IPS-15b (cell line): ENCODE measurements around the gene TPSAB1.
"Not testable (repeated sequence)": the region's sequence is repeated elsewhere in the genome, so short reads cannot be mapped to it uniquely, and the experiment has no call there.

Experiments used
- H3K27me3 ChIP-seq: one replicate; pipeline ENCODE4 v1.6.1; 2013; ENCODE audit warnings: low read length; ENCODE audit not compliant: control insufficient read depth, insufficient read depth
- H3K36me3 ChIP-seq: one replicate; pipeline ENCODE4 v1.6.1; 2013; ENCODE audit warnings: low read length; ENCODE audit not compliant: control insufficient read depth, insufficient read depth
- H3K4me1 ChIP-seq: one replicate; pipeline ENCODE4 v1.6.1; 2013; ENCODE audit warnings: mild to moderate bottlenecking, low read length; ENCODE audit not compliant: control insufficient read depth, insufficient read depth
- H3K4me3 ChIP-seq: one replicate; pipeline ENCODE4 v1.5.1; 2013; ENCODE audit warnings: low read depth, low read length
- H3K9ac ChIP-seq: one replicate; pipeline ENCODE4 v1.6.1; 2013; ENCODE audit warnings: low read depth, mild to moderate bottlenecking, low read length
- H3K9me3 ChIP-seq: one replicate; pipeline ENCODE4 v1.6.1; 2013; ENCODE audit warnings: mild to moderate bottlenecking, low read length; ENCODE audit not compliant: control insufficient read depth, insufficient read depth

The TPSAB1 gene

GRCh38 chr16:1243907-1244850 is 3.7 kb downstream of the TPSAB1 start:
- H3K27me3 ChIP-seq: peaks cover 16% of the 10 kb centered on the region
- H3K36me3 ChIP-seq, H3K9ac ChIP-seq, H3K4me1 ChIP-seq, H3K9me3 ChIP-seq, H3K4me3 ChIP-seq: not testable (repeated sequence)

- no peaks in the 10 kb centered on the region for H3K9me3 ChIP-seq
- no peak overlapping the region for H3K9ac ChIP-seq
- no peaks in the 10 kb centered on the region for H3K4me1 ChIP-seq
- H3K27me3 ChIP-seq: peaks cover 16% of the 10 kb centered on the region
- no peaks in the 10 kb centered on the region for H3K36me3 ChIP-seq
- H3K4me3 ChIP-seq: no peak overlapping the region
These were observed 4.4 kb downstream of the TPSAB1 start for GRCh38 chr16:1244881-1245280.

- Histone ChIP-seq H3K9ac (no peak overlapping the region), H3K4me3 (no peak overlapping the region), H3K27me3 (peaks cover 16% of the 10 kb centered on the region), H3K36me3 (no peaks in the 10 kb centered on the region), H3K4me1 (no peaks in the 10 kb centered on the region), H3K9me3 (no peaks in the 10 kb centered on the region)
These were observed 5.0 kb downstream of the TPSAB1 start for GRCh38 chr16:1245452-1246020.

- H3K27me3 ChIP-seq: peaks cover 18% of the 10 kb centered on the region
- H3K4me3 ChIP-seq, H3K9ac ChIP-seq, H3K4me1 ChIP-seq, H3K36me3 ChIP-seq, H3K9me3 ChIP-seq: not testable (repeated sequence)
These were observed 7.5 kb downstream of the TPSAB1 start for GRCh38 chr16:1247903-1248537.

- H3K9me3 ChIP-seq, H3K36me3 ChIP-seq, H3K4me1 ChIP-seq, H3K9ac ChIP-seq, H3K4me3 ChIP-seq: not testable (repeated sequence)
- peaks cover 18% of the 10 kb centered on the region for H3K27me3 ChIP-seq
These were observed 8.7 kb downstream of the TPSAB1 start for GRCh38 chr16:1249031-1249755.

- not testable (repeated sequence) for H3K4me1 ChIP-seq, H3K27me3 ChIP-seq, H3K4me3 ChIP-seq, H3K9me3 ChIP-seq, H3K36me3 ChIP-seq, H3K9ac ChIP-seq
These were observed 13.3 kb downstream of the TPSAB1 start for GRCh38 chr16:1253701-1254364.

- not testable (repeated sequence) for H3K4me1 ChIP-seq, H3K36me3 ChIP-seq, H3K9me3 ChIP-seq, H3K9ac ChIP-seq, H3K4me3 ChIP-seq
- H3K27me3 ChIP-seq: peaks cover 11% of the 10 kb centered on the region
These were observed 14.3 kb downstream of the TPSAB1 start for GRCh38 chr16:1254821-1255220.

GRCh38 chr16:1255276-1256122 is 15.0 kb downstream of the TPSAB1 start, which contains the start of gene TPSD1:
Gene TPSD1, plus strand, starts transcription at chr16:1256069. Its CDS starts 212 bp downstream, at chr16:1256281.
- peaks cover 12% of the 10 kb centered on the region for H3K27me3 ChIP-seq
- H3K9me3 ChIP-seq, H3K4me1 ChIP-seq: not testable (repeated sequence)

GRCh38 chr16:1256296-1256873 is 15.9 kb downstream of the TPSAB1 start:
- H3K9ac ChIP-seq, H3K4me1 ChIP-seq, H3K36me3 ChIP-seq, H3K4me3 ChIP-seq, H3K9me3 ChIP-seq: not testable (repeated sequence)
- H3K27me3 ChIP-seq: peaks cover 14% of the 10 kb centered on the region

More at GRCh38 chr16:1255276-1256122, 15.0 kb downstream of the TPSAB1 start, which contains the start of gene TPSD1:
- not testable (repeated sequence) for H3K4me3 ChIP-seq, H3K9ac ChIP-seq, H3K36me3 ChIP-seq

- Histone ChIP-seq H3K4me3 (no peak overlapping the region), H3K36me3 (no peaks in the 10 kb centered on the region), H3K9me3 (no peaks in the 10 kb centered on the region), H3K9ac (no peak overlapping the region), H3K4me1 (no peaks in the 10 kb centered on the region), H3K27me3 (peaks cover 14% of the 10 kb centered on the region)
These were observed 16.4 kb downstream of the TPSAB1 start for GRCh38 chr16:1256874-1257322.
